ENCODE measurements around the gene FNIP2. TPM values are rescaled to one million over a fixed set of nuclear protein-coding genes. Genes with fewer than 3 reads are reported as not detected.

The FNIP2 gene
- total RNA-seq, 2 donors from 2014 or later: 8.6 to 11.5 TPM

GRCh38 chr4:158769175-158769921 is 522 bp downstream of the FNIP2 start:
- peak overlapping the region; percentile 39 for H3K9ac ChIP-seq (ENCODE audit: extremely low read depth, low read length, poor library complexity, severe bottlenecking)
- H3K27ac ChIP-seq (ENCODE audit: low read depth, low read length): no peak overlapping the region
- WGBS, 2 experiments (ENCODE audit: insufficient coverage in 1 of 2, insufficient read length in 1 of 2): 3 to 11% methylated on average over 18 to 49 of the region's 49 CpGs
- Mint-ChIP-seq H3K36me3 (ENCODE audit: low read depth) (no peaks in the 10 kb centered on the region), H3K4me3 (peak overlapping the region; percentile 77), H3K27ac (no peak overlapping the region), H3K9me3 (no peaks in the 10 kb centered on the region), H3K27me3 (ENCODE audit: insufficient read depth) (peaks cover 29% of the 10 kb centered on the region), H3K4me1 (peaks cover 8% of the 10 kb centered on the region)
- H3K36me3 ChIP-seq (ENCODE audit: control insufficient read depth, insufficient read depth, low read length): no peaks in the 10 kb centered on the region
- H3K27me3 ChIP-seq (ENCODE audit: control insufficient read depth, insufficient read depth, low read length, poor library complexity, severe bottlenecking): peaks cover 6% of the 10 kb centered on the region
- DNase-seq: peak; percentile 80
- TF ChIP-seq CTCF (conservative IDR thresholded peaks at IDR 0.05): no peak
- H3K4me1 ChIP-seq (ENCODE audit: control insufficient read depth, insufficient read depth, low read length): no peaks in the 10 kb centered on the region
- peak overlapping the region; percentile 89 for H3K4me3 ChIP-seq (ENCODE audit: low read length)
- H3K9me3 ChIP-seq (ENCODE audit: control insufficient read depth, low read length): no peaks in the 10 kb centered on the region

- 91% methylated on average over 5 of the region's 5 CpGs; no CpG with 5 or more reads in 1 of the 2 experiments for WGBS, 2 experiments (ENCODE audit: insufficient coverage in 1 of 2, insufficient read length in 1 of 2)
- peak overlapping the region; percentile 36 for H3K4me3 Mint-ChIP-seq
- H3K36me3 ChIP-seq (ENCODE audit: control insufficient read depth, insufficient read depth, low read length): no peaks in the 10 kb centered on the region
- H3K4me1 ChIP-seq (ENCODE audit: control insufficient read depth, insufficient read depth, low read length): no peaks in the 10 kb centered on the region
- H3K27me3 ChIP-seq (ENCODE audit: control insufficient read depth, insufficient read depth, low read length, poor library complexity, severe bottlenecking): peaks cover 6% of the 10 kb centered on the region
- no peak overlapping the region for H3K9ac ChIP-seq (ENCODE audit: extremely low read depth, low read length, poor library complexity, severe bottlenecking)
- no peak overlapping the region for H3K4me3 ChIP-seq (ENCODE audit: low read length)
- H3K27ac ChIP-seq (ENCODE audit: low read depth, low read length): no peak overlapping the region
- no peaks in the 10 kb centered on the region for H3K36me3 Mint-ChIP-seq (ENCODE audit: low read depth)
- DNase-seq: no peak
- H3K27me3 Mint-ChIP-seq (ENCODE audit: insufficient read depth): peaks cover 29% of the 10 kb centered on the region
- H3K9me3 ChIP-seq (ENCODE audit: control insufficient read depth, low read length): no peaks in the 10 kb centered on the region
- H3K4me1 Mint-ChIP-seq: peaks cover 17% of the 10 kb centered on the region
- no peak for TF ChIP-seq CTCF (conservative IDR thresholded peaks at IDR 0.05)
- H3K9me3 Mint-ChIP-seq: no peaks in the 10 kb centered on the region
- no peak overlapping the region for H3K27ac Mint-ChIP-seq
Measured at GRCh38 chr4:158770671-158771070, 1.8 kb downstream of the FNIP2 start.

- H3K36me3 Mint-ChIP-seq (ENCODE audit: low read depth): no peaks in the 10 kb centered on the region
- Histone ChIP-seq H3K27me3 (ENCODE audit: control insufficient read depth, insufficient read depth, low read length, poor library complexity, severe bottlenecking) (peaks cover 6% of the 10 kb centered on the region), H3K4me3 (ENCODE audit: low read length) (no peak overlapping the region), H3K9me3 (ENCODE audit: control insufficient read depth, low read length) (no peaks in the 10 kb centered on the region), H3K36me3 (ENCODE audit: control insufficient read depth, insufficient read depth, low read length) (no peaks in the 10 kb centered on the region), H3K4me1 (ENCODE audit: control insufficient read depth, insufficient read depth, low read length) (no peaks in the 10 kb centered on the region), H3K27ac (ENCODE audit: low read depth, low read length) (no peak overlapping the region), H3K9ac (ENCODE audit: extremely low read depth, low read length, poor library complexity, severe bottlenecking) (no peak overlapping the region)
- WGBS, 2 experiments (ENCODE audit: insufficient coverage in 1 of 2, insufficient read length in 1 of 2): 92 to 93% methylated on average over 2 of the region's 2 CpGs
- H3K27me3 Mint-ChIP-seq (ENCODE audit: insufficient read depth): peaks cover 25% of the 10 kb centered on the region
- peaks cover 23% of the 10 kb centered on the region for H3K4me1 Mint-ChIP-seq
- TF ChIP-seq CTCF (conservative IDR thresholded peaks at IDR 0.05): no peak
- H3K4me3 Mint-ChIP-seq: no peak overlapping the region
- no peaks in the 10 kb centered on the region for H3K9me3 Mint-ChIP-seq
- H3K27ac Mint-ChIP-seq: no peak overlapping the region
- DNase-seq: no peak
Measured at GRCh38 chr4:158771776-158772175, 3.0 kb downstream of the FNIP2 start.

All from endodermal cell (in vitro differentiated cells).